DMS79 (cell line): ENCODE results near the gene DIPK2B.

Experiments
- DNase-seq: peaks from one replicate; lab custom pipeline; 2025; lab: John Stamatoyannopoulos, UW

DIPK2B gene, protein sequence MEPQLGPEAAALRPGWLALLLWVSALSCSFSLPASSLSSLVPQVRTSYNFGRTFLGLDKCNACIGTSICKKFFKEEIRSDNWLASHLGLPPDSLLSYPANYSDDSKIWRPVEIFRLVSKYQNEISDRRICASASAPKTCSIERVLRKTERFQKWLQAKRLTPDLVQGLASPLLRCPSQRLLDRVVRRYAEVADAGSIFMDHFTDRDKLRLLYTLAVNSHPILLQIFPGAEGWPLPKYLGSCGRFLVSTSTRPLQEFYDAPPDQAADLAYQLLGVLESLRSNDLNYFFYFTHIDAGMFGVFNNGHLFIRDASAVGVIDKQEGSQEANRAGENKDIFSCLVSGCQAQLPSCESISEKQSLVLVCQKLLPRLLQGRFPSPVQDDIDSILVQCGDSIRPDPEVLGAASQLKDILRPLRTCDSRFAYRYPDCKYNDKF

DNA sequence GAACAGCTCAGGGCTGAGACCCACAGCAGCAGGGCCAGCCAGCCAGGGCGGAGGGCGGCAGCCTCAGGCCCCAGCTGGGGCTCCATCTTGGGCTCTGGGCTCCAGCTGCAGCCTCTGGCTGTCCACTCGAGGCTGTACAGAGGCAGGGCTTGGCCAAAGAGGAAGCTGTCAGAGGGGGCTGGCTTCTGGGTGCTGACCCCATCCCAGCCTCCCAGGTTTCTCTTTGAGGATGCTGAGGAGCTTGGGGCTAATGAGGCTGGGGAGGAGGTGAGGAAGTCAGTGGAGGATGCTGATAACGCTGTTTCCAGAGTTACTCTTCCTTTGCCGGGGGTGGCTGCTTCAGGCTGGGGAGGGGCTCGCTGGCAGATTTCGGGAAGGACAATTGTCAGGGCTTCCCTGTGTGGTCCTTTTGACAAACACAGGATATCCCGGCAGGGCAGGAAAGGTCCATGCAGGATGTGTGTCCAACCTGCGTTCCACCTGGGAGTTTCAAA lies at the start of gene DIPK2B:
TSS of gene DIPK2B (minus strand) at position 136 of the 494 bp plus-strand sequence. CDS start at position 86, 50 bp downstream.
- no peak for DNase-seq

GRCh38 chrX:45240301-45240700 lies 39.6 kb upstream of the DIPK2B start:
- no peak for DNase-seq

- no peak for DNase-seq
These were observed 37.8 kb upstream of the DIPK2B start for GRCh38 chrX:45238489-45238888.

- DNase-seq, result no peak
These were observed 32.9 kb upstream of the DIPK2B start for GRCh38 chrX:45233531-45233930.

DNA sequence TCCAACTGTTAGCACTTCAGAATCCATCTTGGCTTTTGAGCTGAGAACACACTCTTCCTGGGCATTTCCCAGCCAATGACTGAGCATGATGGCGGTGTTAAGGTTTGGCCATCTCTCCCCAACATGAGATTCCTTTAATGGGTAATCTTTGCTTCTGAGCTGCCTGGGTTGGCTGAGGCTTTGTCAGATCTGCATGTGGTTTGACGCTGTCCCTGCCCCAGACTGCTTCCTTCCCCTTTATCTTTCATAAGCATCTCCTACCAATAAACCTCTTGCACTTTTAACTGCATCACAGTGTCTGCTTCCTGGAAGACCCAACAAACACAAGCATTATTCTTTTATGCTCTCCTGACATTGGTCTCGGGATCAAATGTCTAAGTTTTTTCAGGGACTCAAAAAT lies 31.5 kb upstream of the DIPK2B start:
- DNase-seq, result no peak

- DNase-seq, result no peak
These were observed 29.7 kb upstream of the DIPK2B start for GRCh38 chrX:45230410-45230809.

DNA sequence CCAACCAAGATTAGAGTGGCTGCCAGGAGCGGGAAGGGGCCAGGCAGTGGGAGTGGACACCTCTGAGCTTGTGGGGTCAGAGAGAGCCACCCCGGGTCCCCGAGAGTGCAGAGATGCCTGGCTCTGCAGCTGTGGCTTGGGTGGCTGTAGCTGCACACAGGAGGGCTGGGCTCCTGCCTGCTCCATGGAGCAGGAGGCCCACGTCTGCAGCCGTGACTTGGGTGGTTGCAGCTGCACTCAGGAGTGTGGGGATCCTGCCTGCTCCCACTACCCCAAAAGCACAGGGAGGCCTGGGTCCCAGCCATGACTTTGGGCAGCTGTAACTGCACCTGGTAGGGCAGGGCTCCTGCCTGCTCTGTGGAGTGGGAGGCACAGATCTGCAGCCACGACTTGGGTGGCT lies 28.7 kb upstream of the DIPK2B start:
- no peak for DNase-seq

- DNase-seq, result no peak
These were observed 27.4 kb upstream of the DIPK2B start for GRCh38 chrX:45228126-45228525.

DNA sequence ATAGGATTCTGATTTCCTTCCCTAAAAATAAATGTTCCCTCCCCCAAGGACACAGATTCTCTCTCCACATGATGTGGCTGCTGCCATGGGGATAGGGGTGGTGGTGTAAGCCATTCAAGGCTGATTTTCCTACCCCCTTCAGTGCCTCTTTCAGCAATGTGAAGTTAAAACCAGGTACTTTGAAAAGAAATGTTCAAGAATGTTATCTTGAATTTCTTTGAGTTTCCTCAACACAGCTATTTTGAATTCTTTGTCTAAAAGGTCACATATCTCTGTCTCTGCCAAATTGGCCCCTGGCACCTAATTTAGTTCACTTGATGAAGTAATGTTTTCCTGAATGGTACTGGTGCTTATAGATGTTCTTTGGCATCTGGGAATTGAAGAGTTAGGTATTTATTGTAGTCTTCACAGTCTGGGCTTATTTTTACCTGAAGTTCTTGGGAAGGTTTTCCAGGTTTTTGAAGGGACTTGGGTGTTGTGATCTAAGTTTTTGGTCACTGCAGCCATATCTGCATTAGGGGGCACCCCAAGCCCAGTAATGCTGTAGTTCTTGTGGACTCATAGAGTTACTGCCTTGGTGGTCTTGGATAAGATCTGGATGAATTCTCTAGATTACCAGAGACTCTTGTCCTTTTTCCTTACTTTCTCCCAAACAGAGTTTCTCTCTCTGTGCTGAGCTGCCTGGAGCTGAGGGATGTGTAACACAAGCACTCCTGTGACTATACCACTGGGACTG lies 7.6 kb upstream of the DIPK2B start:
- DNase-seq, result no peak

- no peak for DNase-seq
These were observed 1.5 kb upstream of the DIPK2B start for GRCh38 chrX:45202171-45202570.

DNA sequence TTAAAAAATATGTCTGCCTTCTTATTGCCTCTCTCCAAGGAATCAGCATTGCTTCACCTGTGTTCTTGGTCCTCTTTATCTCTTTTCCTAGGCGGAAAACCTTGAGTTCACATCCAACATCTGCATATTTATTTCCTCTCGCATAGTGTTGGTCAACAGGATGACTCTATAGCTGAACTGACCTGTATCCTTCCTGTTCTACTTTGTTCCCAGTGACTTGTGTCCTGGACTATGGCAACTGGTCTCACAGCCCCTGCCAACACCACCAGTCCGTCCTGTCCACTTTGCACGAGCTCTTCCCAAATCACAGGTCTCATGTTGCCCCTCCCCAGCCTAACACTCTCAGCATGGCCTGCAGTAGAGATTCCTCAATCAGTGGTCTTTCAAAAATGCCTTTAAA lies 2.0 kb downstream of the DIPK2B start:
- DNase-seq, result no peak

- no peak for DNase-seq
These were observed 2.4 kb downstream of the DIPK2B start for GRCh38 chrX:45198301-45198700.

- DNase-seq, result no peak
These were observed 4.0 kb downstream of the DIPK2B start for GRCh38 chrX:45196701-45197100.

- DNase-seq, result no peak
These were observed 8.8 kb downstream of the DIPK2B start for GRCh38 chrX:45191820-45192409.

- DNase-seq, result no peak
These were observed 9.3 kb downstream of the DIPK2B start for GRCh38 chrX:45191383-45191782.

DNA sequence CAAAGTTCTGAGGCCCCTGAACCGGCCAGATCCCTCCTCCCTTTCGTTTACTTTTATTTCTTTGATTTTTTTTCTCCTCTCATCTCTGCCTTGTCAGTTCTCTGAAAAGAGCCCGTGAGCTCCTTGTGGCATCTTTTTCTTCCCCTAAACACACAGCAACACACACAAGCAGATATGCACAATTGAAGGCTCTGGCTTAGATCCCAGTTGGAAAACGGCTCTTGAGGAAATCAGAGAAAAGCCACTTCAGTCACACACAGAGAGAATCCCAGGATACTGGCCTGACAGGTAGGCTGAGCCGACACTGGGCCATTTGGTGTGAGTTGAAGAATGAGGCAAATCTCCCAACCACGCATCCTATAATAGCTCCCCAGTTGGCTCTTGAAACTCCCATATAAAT lies 12.9 kb downstream of the DIPK2B start:
- DNase-seq, result no peak

GRCh38 chrX:45186643-45187026 lies 14.0 kb downstream of the DIPK2B start:
- DNase-seq, result no peak

DNA sequence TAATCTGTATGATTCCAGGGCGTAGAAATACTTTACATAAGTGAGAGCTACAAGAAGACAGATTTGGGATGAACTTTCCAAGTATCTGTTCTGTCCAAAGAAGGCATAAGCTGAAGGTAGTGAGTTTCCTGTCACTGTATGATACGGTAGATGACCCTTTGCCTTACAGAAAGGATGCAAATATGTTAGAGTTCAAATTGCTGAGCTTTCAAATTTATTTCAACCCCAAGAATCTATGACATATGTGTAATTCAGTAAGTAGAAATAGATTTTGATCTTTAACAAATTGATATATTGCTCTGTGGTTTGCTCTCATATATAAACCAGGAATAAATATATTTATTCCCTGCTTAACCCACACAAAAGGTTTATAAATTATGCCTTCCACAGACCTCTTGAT lies 16.5 kb downstream of the DIPK2B start:
- no peak for DNase-seq

DNA sequence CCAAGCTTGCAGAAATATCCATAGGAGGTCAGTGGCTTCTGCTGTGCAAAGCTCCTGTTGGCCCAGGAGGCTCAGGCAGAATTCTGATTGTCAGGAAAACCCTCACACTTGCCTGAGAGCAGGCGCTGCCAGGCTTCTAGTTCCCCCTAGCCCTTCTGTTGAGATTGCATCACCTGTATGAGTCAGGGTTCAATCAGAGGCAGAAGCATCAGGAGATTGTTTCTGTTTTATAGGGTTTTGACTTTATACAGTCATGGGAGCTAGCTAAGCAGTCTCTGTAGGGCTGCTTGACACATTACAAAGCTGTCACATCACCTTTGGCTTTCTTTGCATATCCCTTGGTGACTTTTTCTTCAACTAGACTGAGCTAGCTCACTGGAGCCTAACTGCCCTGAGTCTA lies 27.8 kb downstream of the DIPK2B start:
- DNase-seq, result no peak

DNA sequence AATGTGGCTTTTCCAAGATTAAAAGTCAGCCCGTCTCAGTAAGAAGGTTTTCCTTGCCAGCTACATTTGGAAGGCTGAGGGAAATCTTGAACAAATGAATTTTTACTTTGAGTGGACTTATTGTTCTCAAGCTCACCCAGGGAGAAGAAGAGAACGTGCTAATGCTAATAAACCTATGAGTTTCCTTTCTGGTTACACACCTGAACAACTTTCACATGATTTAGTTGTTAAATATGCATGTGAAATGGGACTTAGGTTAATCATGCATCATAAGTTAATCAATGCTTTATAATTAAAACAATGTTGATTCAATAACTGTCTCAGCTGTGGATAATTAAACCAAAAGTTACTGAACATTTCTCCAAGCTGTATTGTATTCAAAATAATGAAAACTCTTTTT lies 33.9 kb downstream of the DIPK2B start:
- no peak for DNase-seq

DNA sequence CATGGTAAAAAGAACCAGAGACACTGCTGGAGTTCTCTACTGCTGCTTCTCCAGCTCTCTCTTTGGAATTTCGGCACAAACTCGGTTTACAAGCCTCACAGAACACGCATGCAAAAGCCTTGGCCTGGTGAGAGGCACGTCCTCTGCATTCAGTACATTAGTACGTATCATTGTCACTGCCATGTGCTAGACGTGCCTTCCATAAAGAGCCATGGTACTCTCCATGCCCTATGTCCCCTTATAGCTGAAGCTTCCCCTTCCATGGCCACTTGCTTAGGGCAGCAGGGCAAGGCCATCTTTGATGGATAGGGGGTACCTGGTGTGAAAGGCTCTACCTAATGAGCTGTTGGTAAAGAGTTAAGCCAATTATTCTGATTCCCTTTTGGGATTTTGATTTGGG lies 35.0 kb downstream of the DIPK2B start:
- no peak for DNase-seq

DNA sequence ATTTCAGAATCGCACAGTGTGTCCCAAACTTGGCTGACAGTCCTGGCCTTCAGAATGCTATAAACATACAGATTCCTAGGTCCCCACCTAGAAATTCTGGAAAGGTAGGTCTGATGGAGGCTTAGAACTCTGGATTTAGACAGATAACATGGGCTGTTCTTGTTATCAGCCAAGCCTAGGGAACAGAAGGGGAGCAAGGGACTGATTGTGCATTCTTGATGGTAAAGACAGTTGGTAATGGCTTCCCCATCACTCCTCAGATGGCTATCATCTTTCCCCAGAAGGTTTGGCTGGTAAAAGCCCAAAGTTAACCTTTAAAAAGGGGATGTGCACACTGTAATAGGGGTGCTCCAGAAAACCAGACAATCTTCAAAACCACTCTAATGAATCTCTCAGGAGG lies 35.7 kb downstream of the DIPK2B start:
- DNase-seq, result no peak
